MM.1S (cell line): ENCODE measurements around the gene SPATA7.

Source experiments
- EZH2 ChIP-seq: fragments of 300-600 bp; sonication (generic); optimal IDR thresholded peaks from 2 replicates; pipeline ENCODE3; 2017; ENCODE audit warnings: low read depth, mild to moderate bottlenecking, antibody characterized with exemption, low read length, mixed read lengths
- EZH2phosphoT487 ChIP-seq: fragments of 300-600 bp; sonication (generic); IDR thresholded peaks from 2 replicates; pipeline ENCODE4 v1.6.1; 2018; ENCODE audit warnings: antibody characterized with exemption, low read length
- TF ChIP-seq, protein P1 (sequence below): fragments of 300-600 bp; sonication (generic); IDR thresholded peaks from 2 replicates; pipeline ENCODE4 v1.5.1; 2016; ENCODE audit warnings: antibody characterized with exemption, low read length, mixed read lengths

DNA sequence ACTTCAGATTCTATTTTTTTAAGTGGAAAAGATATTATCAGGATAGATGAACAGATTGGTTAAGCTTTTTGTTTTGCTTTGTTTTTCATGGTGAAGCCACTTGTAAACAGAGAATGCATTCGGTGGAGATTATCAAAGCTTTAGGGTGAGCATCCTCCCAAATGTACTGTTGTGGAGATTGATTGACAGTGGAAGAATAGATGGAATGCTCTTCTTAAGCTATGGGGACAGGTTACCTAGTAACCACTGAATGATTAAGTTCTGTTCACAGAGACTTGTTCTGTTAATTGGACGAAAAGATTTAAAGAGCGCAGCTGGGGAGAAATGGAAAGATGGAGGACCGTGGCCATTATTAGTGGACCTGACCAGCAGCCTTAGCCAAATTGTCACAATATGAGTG lies 21.8 kb upstream of the SPATA7 start:
- TF ChIP-seq, protein P1, sequence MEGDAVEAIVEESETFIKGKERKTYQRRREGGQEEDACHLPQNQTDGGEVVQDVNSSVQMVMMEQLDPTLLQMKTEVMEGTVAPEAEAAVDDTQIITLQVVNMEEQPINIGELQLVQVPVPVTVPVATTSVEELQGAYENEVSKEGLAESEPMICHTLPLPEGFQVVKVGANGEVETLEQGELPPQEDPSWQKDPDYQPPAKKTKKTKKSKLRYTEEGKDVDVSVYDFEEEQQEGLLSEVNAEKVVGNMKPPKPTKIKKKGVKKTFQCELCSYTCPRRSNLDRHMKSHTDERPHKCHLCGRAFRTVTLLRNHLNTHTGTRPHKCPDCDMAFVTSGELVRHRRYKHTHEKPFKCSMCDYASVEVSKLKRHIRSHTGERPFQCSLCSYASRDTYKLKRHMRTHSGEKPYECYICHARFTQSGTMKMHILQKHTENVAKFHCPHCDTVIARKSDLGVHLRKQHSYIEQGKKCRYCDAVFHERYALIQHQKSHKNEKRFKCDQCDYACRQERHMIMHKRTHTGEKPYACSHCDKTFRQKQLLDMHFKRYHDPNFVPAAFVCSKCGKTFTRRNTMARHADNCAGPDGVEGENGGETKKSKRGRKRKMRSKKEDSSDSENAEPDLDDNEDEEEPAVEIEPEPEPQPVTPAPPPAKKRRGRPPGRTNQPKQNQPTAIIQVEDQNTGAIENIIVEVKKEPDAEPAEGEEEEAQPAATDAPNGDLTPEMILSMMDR, result no peak
- no peak for TF ChIP-seq EZH2
- TF ChIP-seq EZH2phosphoT487, result no peak
